NOMO-1 treated with dmso at 0.1 percent for 144 hours (cell line): ENCODE results near the gene WDR38.
"Not testable (repeated sequence)": the region's sequence is repeated elsewhere in the genome, so short reads cannot be mapped to it uniquely, and the experiment has no call there.

Experiments
- DNase-seq: peaks from one replicate; lab custom pipeline; 2025; ENCODE audit not compliant: unreplicated experiment; lab: John Stamatoyannopoulos, UW

The WDR38 gene

GRCh38 chr9:124831642-124832364, 21.5 kb upstream of the WDR38 start:
- no peak for DNase-seq

- no peak for DNase-seq
Observed at GRCh38 chr9:124834591-124834990, 18.7 kb upstream of the WDR38 start.

GRCh38 chr9:124835026-124835557, 18.2 kb upstream of the WDR38 start:
- DNase-seq, result no peak

- DNase-seq, result not testable (repeated sequence)
Observed at GRCh38 chr9:124838132-124838531, 15.1 kb upstream of the WDR38 start.

- not testable (repeated sequence) for DNase-seq
Observed at GRCh38 chr9:124838567-124839275, 14.5 kb upstream of the WDR38 start.

GRCh38 chr9:124839612-124840299, 13.5 kb upstream of the WDR38 start:
- no peak for DNase-seq

GRCh38 chr9:124840300-124840833, 12.9 kb upstream of the WDR38 start:
- DNase-seq, result no peak

GRCh38 chr9:124841075-124841821, 12.0 kb upstream of the WDR38 start:
- DNase-seq, result no peak

GRCh38 chr9:124843456-124844034, 9.7 kb upstream of the WDR38 start:
- DNase-seq, result no peak

- no peak for DNase-seq
Observed at GRCh38 chr9:124844291-124844690, 9.0 kb upstream of the WDR38 start.

- DNase-seq, result not testable (repeated sequence)
Observed at GRCh38 chr9:124846467-124846866, 6.8 kb upstream of the WDR38 start.

- DNase-seq, result no peak
Observed at GRCh38 chr9:124846969-124847368, 6.3 kb upstream of the WDR38 start.

- no peak for DNase-seq
Observed at GRCh38 chr9:124849801-124850200, 3.5 kb upstream of the WDR38 start.

- DNase-seq, result no peak
Observed at GRCh38 chr9:124852121-124852828, 985 bp upstream of the WDR38 start.

GRCh38 chr9:124853605-124854143, 414 bp downstream of the WDR38 start:
- DNase-seq, result no peak

GRCh38 chr9:124854161-124854560, 901 bp downstream of the WDR38 start:
- DNase-seq, result no peak

- DNase-seq, result no peak
Observed at GRCh38 chr9:124854822-124855221, 1.6 kb downstream of the WDR38 start.

GRCh38 chr9:124855566-124855943, 2.3 kb downstream of the WDR38 start:
- no peak for DNase-seq

- peak; percentile 33 for DNase-seq
Observed at GRCh38 chr9:124855944-124856765, 2.9 kb downstream of the WDR38 start.
